ENCODE data around the gene MAP2K5.

The MAP2K5 gene

DNA sequence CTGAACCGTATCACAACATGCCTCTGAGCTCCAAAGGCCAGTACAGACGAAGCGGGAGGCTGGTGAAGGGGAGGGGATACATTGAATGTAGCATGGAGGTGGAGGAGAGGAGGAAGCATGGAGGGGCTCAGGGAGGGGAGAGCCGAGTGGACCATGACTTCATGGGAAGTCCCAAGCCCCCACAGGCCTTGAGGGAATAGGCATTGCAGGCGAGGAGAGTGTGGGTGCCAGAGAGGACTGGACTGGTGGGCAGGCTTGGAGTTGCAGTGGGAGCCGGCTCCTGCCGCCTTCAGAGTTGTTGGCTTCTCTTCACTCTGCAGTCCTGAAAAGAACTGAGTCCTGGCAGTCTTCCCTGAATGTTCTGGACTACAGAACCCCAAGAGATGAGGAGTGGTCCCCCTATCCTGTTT is 300.6 kb downstream of the MAP2K5 start:
- CTCF ChIA-PET: interaction anchor here (0.6 kb wide), 1 partner anchor 541 kb away, joined by 6 read pairs; no protein-coding TSS in a partner anchor

DNA sequence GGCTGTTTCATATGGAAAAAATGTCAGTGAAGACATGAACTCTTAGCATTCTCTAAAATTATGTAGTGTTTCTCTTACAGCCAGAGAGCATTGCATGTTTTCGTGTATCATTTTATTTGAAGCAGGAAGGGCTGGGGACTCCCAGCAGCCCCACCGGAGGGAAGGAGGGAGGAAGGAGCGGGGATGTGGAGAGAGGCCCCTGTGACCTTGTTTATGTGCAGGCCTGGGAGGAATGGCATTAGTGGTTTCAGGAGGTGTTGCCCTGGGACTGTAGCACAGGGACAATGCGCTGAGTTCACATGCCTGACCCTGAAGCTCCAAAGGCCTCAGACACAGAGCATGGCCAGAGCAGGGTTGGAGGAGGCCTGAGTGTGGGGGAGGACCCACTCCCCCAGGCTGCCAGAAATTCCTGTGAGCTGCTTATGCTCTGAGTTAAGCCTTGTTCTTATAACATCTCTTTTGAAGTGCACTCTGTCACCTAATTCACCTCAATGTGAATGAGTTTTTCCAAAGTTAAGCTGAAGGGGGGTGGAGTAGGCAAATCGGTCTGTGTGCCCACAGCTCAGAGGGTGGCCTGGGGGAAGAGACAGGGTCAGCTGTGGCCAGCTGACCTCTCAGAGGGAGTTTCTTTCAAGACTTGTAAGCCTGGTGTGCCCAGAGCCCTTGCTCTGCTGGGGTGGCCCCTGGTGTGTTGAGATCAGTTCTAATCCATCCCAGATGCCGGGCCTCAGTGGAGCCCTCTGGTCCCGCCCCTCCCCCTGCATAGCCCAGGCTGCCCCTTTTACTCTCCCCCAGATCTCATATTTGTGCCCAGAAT is 301.3 kb downstream of the MAP2K5 start:
- Histone ChIP-seq H3K27ac (ENCODE audit: extremely low read depth, low read depth, low read length) (no peak overlapping the region), H3K4me1 (ENCODE audit: control insufficient read depth, insufficient read depth, low read length) (no peaks in the 10 kb centered on the region)
- CTCF ChIA-PET: interaction anchor here (0.6 to 0.7 kb wide), 2 partner anchors 107 to 820 kb away, joined by 3 read pairs; no protein-coding TSS in a partner anchor

More for the DNA sequence above, 300.6 kb downstream of the MAP2K5 start:
- Histone ChIP-seq H3K4me3 (ENCODE audit: low read depth, low read length) (no peak overlapping the region), H3K4me1 (ENCODE audit: control insufficient read depth, insufficient read depth, low read length) (no peaks in the 10 kb centered on the region), H3K27ac (ENCODE audit: extremely low read depth, low read depth, low read length) (no peak overlapping the region), H3K36me3 (ENCODE audit: control insufficient read depth in 2 of 2, insufficient read depth in 1 of 2, low read length in 2 of 2) (no peaks in the 10 kb centered on the region), H3K9me3 (ENCODE audit: control insufficient read depth, insufficient read depth, low read depth, low read length) (no peaks in the 10 kb centered on the region)
- TF ChIP-seq ZNF76 (tag by site-specific recombination; IDR thresholded peaks at IDR 0.05; ENCODE audit: borderline replicate concordance, low read depth) (no peak), ZNF112 (tag by site-specific recombination; IDR thresholded peaks at IDR 0.05) (no peak), ZNF514 (tag by site-specific recombination; IDR thresholded peaks at IDR 0.05) (no peak), ZFP37 (tag by site-specific recombination; IDR thresholded peaks at IDR 0.05) (no peak), ZNF404 (tag by site-specific recombination; IDR thresholded peaks at IDR 0.05) (no peak), EGR2 (tag by site-specific recombination; IDR thresholded peaks at IDR 0.05; ENCODE audit: low read depth) (peak; percentile 91), TCF7L2 (IDR thresholded peaks at IDR 0.05; ENCODE audit: borderline replicate concordance, low read depth, low read length) (no peak), ZFHX2 (tag by site-specific recombination; conservative IDR thresholded peaks at IDR 0.05) (peak; percentile 84)
- TF ChIP-seq, protein P1, sequence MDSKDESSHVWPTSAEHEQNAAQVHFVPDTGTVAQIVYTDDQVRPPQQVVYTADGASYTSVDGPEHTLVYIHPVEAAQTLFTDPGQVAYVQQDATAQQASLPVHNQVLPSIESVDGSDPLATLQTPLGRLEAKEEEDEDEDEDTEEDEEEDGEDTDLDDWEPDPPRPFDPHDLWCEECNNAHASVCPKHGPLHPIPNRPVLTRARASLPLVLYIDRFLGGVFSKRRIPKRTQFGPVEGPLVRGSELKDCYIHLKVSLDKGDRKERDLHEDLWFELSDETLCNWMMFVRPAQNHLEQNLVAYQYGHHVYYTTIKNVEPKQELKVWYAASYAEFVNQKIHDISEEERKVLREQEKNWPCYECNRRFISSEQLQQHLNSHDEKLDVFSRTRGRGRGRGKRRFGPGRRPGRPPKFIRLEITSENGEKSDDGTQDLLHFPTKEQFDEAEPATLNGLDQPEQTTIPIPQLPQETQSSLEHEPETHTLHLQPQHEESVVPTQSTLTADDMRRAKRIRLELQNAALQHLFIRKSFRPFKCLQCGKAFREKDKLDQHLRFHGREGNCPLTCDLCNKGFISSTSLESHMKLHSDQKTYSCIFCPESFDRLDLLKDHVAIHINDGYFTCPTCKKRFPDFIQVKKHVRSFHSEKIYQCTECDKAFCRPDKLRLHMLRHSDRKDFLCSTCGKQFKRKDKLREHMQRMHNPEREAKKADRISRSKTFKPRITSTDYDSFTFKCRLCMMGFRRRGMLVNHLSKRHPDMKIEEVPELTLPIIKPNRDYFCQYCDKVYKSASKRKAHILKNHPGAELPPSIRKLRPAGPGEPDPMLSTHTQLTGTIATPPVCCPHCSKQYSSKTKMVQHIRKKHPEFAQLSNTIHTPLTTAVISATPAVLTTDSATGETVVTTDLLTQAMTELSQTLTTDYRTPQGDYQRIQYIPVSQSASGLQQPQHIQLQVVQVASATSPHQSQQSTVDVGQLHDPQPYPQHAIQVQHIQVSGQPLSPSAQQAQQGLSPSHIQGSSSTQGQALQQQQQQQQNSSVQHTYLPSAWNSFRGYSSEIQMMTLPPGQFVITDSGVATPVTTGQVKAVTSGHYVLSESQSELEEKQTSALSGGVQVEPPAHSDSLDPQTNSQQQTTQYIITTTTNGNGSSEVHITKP (tag by site-specific recombination; IDR thresholded peaks at IDR 0.05): peak; percentile 88
- TF ChIP-seq, protein P2, sequence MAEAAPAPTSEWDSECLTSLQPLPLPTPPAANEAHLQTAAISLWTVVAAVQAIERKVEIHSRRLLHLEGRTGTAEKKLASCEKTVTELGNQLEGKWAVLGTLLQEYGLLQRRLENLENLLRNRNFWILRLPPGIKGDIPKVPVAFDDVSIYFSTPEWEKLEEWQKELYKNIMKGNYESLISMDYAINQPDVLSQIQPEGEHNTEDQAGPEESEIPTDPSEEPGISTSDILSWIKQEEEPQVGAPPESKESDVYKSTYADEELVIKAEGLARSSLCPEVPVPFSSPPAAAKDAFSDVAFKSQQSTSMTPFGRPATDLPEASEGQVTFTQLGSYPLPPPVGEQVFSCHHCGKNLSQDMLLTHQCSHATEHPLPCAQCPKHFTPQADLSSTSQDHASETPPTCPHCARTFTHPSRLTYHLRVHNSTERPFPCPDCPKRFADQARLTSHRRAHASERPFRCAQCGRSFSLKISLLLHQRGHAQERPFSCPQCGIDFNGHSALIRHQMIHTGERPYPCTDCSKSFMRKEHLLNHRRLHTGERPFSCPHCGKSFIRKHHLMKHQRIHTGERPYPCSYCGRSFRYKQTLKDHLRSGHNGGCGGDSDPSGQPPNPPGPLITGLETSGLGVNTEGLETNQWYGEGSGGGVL (tag by site-specific recombination; IDR thresholded peaks at IDR 0.05): peak; percentile 44
- TF ChIP-seq, protein P3, sequence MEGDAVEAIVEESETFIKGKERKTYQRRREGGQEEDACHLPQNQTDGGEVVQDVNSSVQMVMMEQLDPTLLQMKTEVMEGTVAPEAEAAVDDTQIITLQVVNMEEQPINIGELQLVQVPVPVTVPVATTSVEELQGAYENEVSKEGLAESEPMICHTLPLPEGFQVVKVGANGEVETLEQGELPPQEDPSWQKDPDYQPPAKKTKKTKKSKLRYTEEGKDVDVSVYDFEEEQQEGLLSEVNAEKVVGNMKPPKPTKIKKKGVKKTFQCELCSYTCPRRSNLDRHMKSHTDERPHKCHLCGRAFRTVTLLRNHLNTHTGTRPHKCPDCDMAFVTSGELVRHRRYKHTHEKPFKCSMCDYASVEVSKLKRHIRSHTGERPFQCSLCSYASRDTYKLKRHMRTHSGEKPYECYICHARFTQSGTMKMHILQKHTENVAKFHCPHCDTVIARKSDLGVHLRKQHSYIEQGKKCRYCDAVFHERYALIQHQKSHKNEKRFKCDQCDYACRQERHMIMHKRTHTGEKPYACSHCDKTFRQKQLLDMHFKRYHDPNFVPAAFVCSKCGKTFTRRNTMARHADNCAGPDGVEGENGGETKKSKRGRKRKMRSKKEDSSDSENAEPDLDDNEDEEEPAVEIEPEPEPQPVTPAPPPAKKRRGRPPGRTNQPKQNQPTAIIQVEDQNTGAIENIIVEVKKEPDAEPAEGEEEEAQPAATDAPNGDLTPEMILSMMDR (tag by site-specific recombination; IDR thresholded peaks at IDR 0.05): 0 out of 2 replicates have a peak, but pooled peaks have one; percentile 17
- POLR2A ChIA-PET: no interaction called here

More for the DNA sequence above, 301.3 kb downstream of the MAP2K5 start:
- POLR2A ChIA-PET: no interaction called here
- Histone ChIP-seq H3K36me3 (ENCODE audit: control insufficient read depth in 2 of 2, insufficient read depth in 1 of 2, low read length in 2 of 2) (no peaks in the 10 kb centered on the region), H3K9me3 (ENCODE audit: control insufficient read depth, insufficient read depth, low read depth, low read length) (no peaks in the 10 kb centered on the region), H3K4me3 (ENCODE audit: low read depth, low read length) (no peak overlapping the region)
- TF ChIP-seq, protein P1 (tag by site-specific recombination; IDR thresholded peaks at IDR 0.05): 0 out of 2 replicates have a peak, but pooled peaks have one; percentile 7
- TF ChIP-seq IKZF3 (tag by site-specific recombination; IDR thresholded peaks at IDR 0.05) (no peak), ZNF571 (tag by site-specific recombination; IDR thresholded peaks at IDR 0.05) (no peak), ZFHX2 (tag by site-specific recombination; conservative IDR thresholded peaks at IDR 0.05) (peak; percentile 61), EGR2 (tag by site-specific recombination; IDR thresholded peaks at IDR 0.05; ENCODE audit: low read depth) (peak; percentile 64)
